ENCODE results near the gene GPATCH8.
A peak's percentile ranks its signal among the peaks of the same experiment; 100 is the strongest.

Gene GPATCH8

DNA sequence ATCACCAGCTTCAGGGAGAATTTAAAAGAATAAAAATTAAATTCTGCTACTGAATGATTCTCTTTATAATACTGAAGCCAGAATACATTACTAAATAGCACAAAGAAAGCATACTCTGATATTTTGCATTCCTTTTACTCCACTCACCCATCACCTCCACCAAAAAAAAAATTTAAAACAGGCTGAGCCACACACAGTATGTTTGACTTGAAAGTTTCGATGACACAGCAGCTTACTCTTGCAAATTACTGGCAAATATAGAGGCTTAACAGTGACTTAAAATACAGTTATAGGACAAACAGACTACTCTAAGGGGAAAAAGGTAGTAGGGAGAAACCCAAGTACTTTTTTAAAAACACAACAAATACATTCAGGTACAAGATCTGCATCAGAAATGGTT, 39.2 kb downstream of the GPATCH8 start:
- no peaks in the 10 kb centered on the region for H3K36me3 ChIP-seq (ENCODE audit: insufficient read depth)
- no peaks in the 10 kb centered on the region for H4K20me1 ChIP-seq (ENCODE audit: insufficient read depth)
- no peak overlapping the region for H2AFZ ChIP-seq (ENCODE audit: low read depth)
- H3K27me3 ChIP-seq (ENCODE audit: insufficient read depth, low read depth) = no peaks in the 10 kb centered on the region
- peak overlapping the region; percentile 42 for H3K27ac ChIP-seq
- peaks cover 58% of the 10 kb centered on the region for H3K4me1 ChIP-seq (ENCODE audit: low read depth, poor library complexity, severe bottlenecking)
- H3K79me2 ChIP-seq (ENCODE audit: insufficient read depth, low read depth) = peaks cover 54% of the 10 kb centered on the region
- no peak overlapping the region for H3K4me3 ChIP-seq (IDR thresholded peaks at IDR 0.05; ENCODE audit: insufficient read depth, low read depth, low read length)
- peak overlapping the region; percentile 72 for H3K4me2 ChIP-seq
- H3K9ac ChIP-seq = peak overlapping the region; percentile 26; the same call in 1 of the 2 replicates
- TF ChIP-seq, protein P1, sequence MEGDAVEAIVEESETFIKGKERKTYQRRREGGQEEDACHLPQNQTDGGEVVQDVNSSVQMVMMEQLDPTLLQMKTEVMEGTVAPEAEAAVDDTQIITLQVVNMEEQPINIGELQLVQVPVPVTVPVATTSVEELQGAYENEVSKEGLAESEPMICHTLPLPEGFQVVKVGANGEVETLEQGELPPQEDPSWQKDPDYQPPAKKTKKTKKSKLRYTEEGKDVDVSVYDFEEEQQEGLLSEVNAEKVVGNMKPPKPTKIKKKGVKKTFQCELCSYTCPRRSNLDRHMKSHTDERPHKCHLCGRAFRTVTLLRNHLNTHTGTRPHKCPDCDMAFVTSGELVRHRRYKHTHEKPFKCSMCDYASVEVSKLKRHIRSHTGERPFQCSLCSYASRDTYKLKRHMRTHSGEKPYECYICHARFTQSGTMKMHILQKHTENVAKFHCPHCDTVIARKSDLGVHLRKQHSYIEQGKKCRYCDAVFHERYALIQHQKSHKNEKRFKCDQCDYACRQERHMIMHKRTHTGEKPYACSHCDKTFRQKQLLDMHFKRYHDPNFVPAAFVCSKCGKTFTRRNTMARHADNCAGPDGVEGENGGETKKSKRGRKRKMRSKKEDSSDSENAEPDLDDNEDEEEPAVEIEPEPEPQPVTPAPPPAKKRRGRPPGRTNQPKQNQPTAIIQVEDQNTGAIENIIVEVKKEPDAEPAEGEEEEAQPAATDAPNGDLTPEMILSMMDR (conservative IDR thresholded peaks at IDR 0.05; ENCODE audit: low read depth, low read length) = no peak

DNA sequence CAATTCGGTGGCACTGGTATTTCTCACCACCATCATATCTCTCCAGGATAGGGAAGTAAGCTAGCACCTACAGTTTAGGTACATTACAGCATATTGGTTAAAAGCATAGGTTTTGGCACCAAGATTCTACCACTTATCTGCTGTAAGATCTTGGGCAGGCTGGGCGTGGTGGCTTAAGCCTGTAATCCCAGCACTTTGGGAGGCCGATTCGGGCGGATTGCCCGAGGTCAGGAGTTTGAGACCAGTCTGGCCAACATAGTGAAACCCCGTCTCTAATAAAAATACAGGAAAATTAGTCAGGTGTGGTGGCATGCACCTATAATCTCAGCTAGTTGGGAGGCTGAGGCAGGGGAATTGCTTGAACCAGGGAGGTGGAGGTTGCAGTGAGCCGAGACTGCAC, 51.4 kb downstream of the GPATCH8 start:
- no peaks in the 10 kb centered on the region for H4K20me1 ChIP-seq (ENCODE audit: insufficient read depth)
- H3K9ac ChIP-seq = no peak overlapping the region
- no peaks in the 10 kb centered on the region for H3K4me1 ChIP-seq (ENCODE audit: low read depth, poor library complexity, severe bottlenecking)
- H3K27ac ChIP-seq = no peak overlapping the region
- peaks cover 20% of the 10 kb centered on the region; the same call in 1 of the 2 replicates for H3K79me2 ChIP-seq (ENCODE audit: insufficient read depth, low read depth)
- no peak overlapping the region for H3K4me2 ChIP-seq
- TF ChIP-seq, protein P1 (conservative IDR thresholded peaks at IDR 0.05; ENCODE audit: low read depth, low read length) = no peak
- no peak overlapping the region for H2AFZ ChIP-seq (ENCODE audit: low read depth)
- H3K27me3 ChIP-seq (ENCODE audit: insufficient read depth, low read depth) = no peaks in the 10 kb centered on the region
- no peak overlapping the region for H3K4me3 ChIP-seq (IDR thresholded peaks at IDR 0.05; ENCODE audit: insufficient read depth, low read depth, low read length)
- H3K36me3 ChIP-seq (ENCODE audit: insufficient read depth) = no peaks in the 10 kb centered on the region

DNA sequence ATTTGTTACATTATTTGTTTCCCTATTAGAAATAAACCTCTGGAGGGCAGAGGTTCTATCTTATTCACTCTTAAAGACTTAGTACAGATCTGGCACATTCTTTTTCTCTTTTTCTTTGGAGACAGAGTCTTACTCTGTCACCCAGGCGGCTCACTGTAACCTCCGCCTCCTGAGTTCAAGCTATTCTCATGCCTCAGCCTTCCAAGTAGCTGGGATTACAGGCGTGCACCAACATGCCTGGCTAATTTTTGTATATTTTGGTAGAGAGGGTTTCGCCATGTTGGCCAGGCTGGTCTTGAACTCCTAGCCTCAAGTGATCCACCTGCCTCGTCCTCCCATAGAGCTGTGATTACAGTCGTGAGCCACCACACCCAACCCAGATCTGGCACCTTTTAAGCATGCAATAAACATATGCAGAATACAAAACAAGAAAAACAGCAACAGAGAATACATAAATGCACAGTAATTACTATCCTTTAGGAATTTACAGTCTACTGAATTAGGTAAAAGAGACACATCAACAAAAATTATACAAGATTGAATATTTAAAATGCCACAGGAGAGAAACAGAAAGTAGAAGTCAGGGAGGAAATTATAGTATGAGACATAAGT, 52.1 kb downstream of the GPATCH8 start:
- no peak overlapping the region for H3K4me3 ChIP-seq (IDR thresholded peaks at IDR 0.05; ENCODE audit: insufficient read depth, low read depth, low read length)
- H3K4me2 ChIP-seq = no peak overlapping the region
- peaks cover 14% of the 10 kb centered on the region; the same call in 1 of the 2 replicates for H3K79me2 ChIP-seq (ENCODE audit: insufficient read depth, low read depth)
- no peaks in the 10 kb centered on the region for H3K27me3 ChIP-seq (ENCODE audit: insufficient read depth, low read depth)
- no peaks in the 10 kb centered on the region for H3K36me3 ChIP-seq (ENCODE audit: insufficient read depth)
- H3K9ac ChIP-seq = no peak overlapping the region
- no peaks in the 10 kb centered on the region for H3K4me1 ChIP-seq (ENCODE audit: low read depth, poor library complexity, severe bottlenecking)
- H4K20me1 ChIP-seq (ENCODE audit: insufficient read depth) = no peaks in the 10 kb centered on the region
- TF ChIP-seq, protein P1 (conservative IDR thresholded peaks at IDR 0.05; ENCODE audit: low read depth, low read length) = no peak
- no peak overlapping the region for H2AFZ ChIP-seq (ENCODE audit: low read depth)
- no peak overlapping the region for H3K27ac ChIP-seq

DNA sequence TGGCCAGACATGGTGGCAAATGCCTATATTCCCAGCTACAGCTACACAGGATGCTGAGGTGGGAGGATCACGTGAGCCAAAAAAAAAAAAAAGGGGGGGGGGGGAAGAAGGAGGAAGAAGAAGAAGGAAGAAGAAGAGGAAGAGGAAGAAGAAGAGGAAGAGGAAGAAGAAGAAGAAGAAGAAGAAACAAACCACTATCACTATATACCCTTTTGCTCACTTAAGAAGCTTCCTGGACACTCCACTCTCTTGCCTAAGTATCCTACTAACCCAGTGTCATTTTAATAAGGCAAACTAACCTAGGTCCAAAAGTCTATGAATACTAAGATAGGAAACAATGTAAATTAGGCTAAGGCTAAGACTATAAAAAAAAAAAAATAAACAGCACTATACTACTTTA, 54.8 kb downstream of the GPATCH8 start:
- H3K4me1 ChIP-seq (ENCODE audit: low read depth, poor library complexity, severe bottlenecking) = no peaks in the 10 kb centered on the region
- H3K4me3 ChIP-seq (IDR thresholded peaks at IDR 0.05; ENCODE audit: insufficient read depth, low read depth, low read length) = no peak overlapping the region
- H3K27ac ChIP-seq = no peak overlapping the region
- no peak overlapping the region for H3K4me2 ChIP-seq
- peaks cover 28% of the 10 kb centered on the region; the same call in 1 of the 2 replicates for H3K79me2 ChIP-seq (ENCODE audit: insufficient read depth, low read depth)
- H4K20me1 ChIP-seq (ENCODE audit: insufficient read depth) = no peaks in the 10 kb centered on the region; the same call in 1 of the 2 replicates
- H3K27me3 ChIP-seq (ENCODE audit: insufficient read depth, low read depth) = no peaks in the 10 kb centered on the region
- H2AFZ ChIP-seq (ENCODE audit: low read depth) = no peak overlapping the region
- TF ChIP-seq, protein P1 (conservative IDR thresholded peaks at IDR 0.05; ENCODE audit: low read depth, low read length) = no peak
- H3K9ac ChIP-seq = no peak overlapping the region
- no peaks in the 10 kb centered on the region for H3K36me3 ChIP-seq (ENCODE audit: insufficient read depth)
